Upper lobe of left lung (tissue), 4 donors: ENCODE results near the gene SDHA.

Experiments
- EP300 ChIP-seq, 4 donors: sonication (generic); formaldehyde crosslinking; IDR thresholded peaks; one replicate each; pipeline ENCODE4 v1.5.1; 2017; ENCODE audit warnings: antibody characterized with exemption in 4 of 4, control low read depth in 2 of 4
- TF ChIP-seq, protein P1 (sequence below), 6 experiments: fragments of 450-650 bp in 4 of 6; fragments of 200-600 bp in 2 of 6; sonication (generic) in 2 of 6; IDR thresholded peaks; one replicate each; pipeline ENCODE4 v1.5.1; 2016 to 2019; ENCODE audit warnings: antibody characterized with exemption in 6 of 6

GRCh38 chr5:191949-192690, 26.0 kb upstream of the SDHA start:
- no peak for TF ChIP-seq EP300 (IDR thresholded peaks at IDR 0.05)
- TF ChIP-seq, protein P1, sequence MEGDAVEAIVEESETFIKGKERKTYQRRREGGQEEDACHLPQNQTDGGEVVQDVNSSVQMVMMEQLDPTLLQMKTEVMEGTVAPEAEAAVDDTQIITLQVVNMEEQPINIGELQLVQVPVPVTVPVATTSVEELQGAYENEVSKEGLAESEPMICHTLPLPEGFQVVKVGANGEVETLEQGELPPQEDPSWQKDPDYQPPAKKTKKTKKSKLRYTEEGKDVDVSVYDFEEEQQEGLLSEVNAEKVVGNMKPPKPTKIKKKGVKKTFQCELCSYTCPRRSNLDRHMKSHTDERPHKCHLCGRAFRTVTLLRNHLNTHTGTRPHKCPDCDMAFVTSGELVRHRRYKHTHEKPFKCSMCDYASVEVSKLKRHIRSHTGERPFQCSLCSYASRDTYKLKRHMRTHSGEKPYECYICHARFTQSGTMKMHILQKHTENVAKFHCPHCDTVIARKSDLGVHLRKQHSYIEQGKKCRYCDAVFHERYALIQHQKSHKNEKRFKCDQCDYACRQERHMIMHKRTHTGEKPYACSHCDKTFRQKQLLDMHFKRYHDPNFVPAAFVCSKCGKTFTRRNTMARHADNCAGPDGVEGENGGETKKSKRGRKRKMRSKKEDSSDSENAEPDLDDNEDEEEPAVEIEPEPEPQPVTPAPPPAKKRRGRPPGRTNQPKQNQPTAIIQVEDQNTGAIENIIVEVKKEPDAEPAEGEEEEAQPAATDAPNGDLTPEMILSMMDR (IDR thresholded peaks at IDR 0.05): no peak
